K562 (cell line): Measurements from ENCODE around the gene BPIFB6. TPM values are rescaled to one million over a fixed set of nuclear protein-coding genes. Genes with fewer than 3 reads are reported as not detected.

ENCODE experiments used
- ATAC-seq: fragments of 200-7000 bp; cut with Tn5 transposase; 3 replicates; pipeline ENCODE4 v1.9.1; 2020; ENCODE audit warnings: moderate library complexity
- BruUV-seq: library from RNA; stranded (reverse); fragments of 400-500 nt; replicated peaks from 2 replicates; lab custom pipeline; 2021; lab: Mats Ljungman, UMichigan
- CTCF ChIA-PET: fragments of 300-600 bp; formaldehyde crosslinking; extraction: SDS; loops from one replicate; lab custom pipeline; 2021; ENCODE audit warnings: low intra/inter-chr PET ratio; lab: Yijun Ruan, JAX
- POLR2A ChIA-PET: fragments of 300-600, 350-650 bp; sonication (Branson Sonifier 250); formaldehyde crosslinking; extraction: SDS; loops from one replicate; lab custom pipeline; 2021; ENCODE audit warnings: antibody characterized with exemption, inconsistent platforms; lab: Yijun Ruan, JAX
- DNase-seq, 4 experiments: peaks; one replicate each; pipeline versions ENCODE4 v3.0.0 to v3.0.0-alpha.2; 2011 to 2018; ENCODE audit warnings: low spot score in 3 of 4, mixed read lengths in 3 of 4; ENCODE audit errors: extremely low read depth in 1 of 4
- FAIRE-seq: peaks from 2 replicates; lab custom pipeline; 2011; peaks lifted over from hg19 to GRCh38; lab: Jason Lieb, UNC
- H2AFZ ChIP-seq: 2 replicates; pipeline ENCODE4 v1.6.0; 2011; ENCODE audit warnings: low read depth, low read length, control low read depth, inconsistent platforms
- H3K27ac ChIP-seq: fragments of 200-600 bp; 3 replicates; pipeline ENCODE4 v1.8.0; 2011; ENCODE audit warnings: low read depth, mild to moderate bottlenecking, control low read depth, inconsistent platforms, low read length, moderate library complexity, mixed read lengths; ENCODE audit errors: extremely low read depth
- H3K27me3 ChIP-seq, 2 experiments: fragments of 300-600 bp in 1 of 2; 2 replicates in 1 of 2; 3 replicates in 1 of 2; pipeline versions ENCODE4 v1.6.0 to v1.8.0; 2011; ENCODE audit warnings: inconsistent platforms in 2 of 2, low read length in 2 of 2, mild to moderate bottlenecking in 1 of 2, mixed read lengths in 1 of 2, moderate library complexity in 1 of 2; ENCODE audit not compliant: control insufficient read depth in 2 of 2, insufficient read depth in 2 of 2
- H3K36me3 ChIP-seq: fragments of 300-600 bp; 3 replicates; pipeline ENCODE4 v1.8.0; 2011; ENCODE audit warnings: mild to moderate bottlenecking, low read length, inconsistent platforms; ENCODE audit not compliant: control insufficient read depth, insufficient read depth
- H3K4me1 ChIP-seq, 2 experiments: fragments of 200-600 bp in 1 of 2; replicated peaks in 1 of 2; 2 replicates in 1 of 2; 3 replicates in 1 of 2; pipeline versions ENCODE4 v1.5.1 to v1.8.0; 2011; ENCODE audit warnings: inconsistent platforms in 2 of 2, low read length in 2 of 2, mild to moderate bottlenecking in 1 of 2, mixed read lengths in 1 of 2, moderate library complexity in 1 of 2; ENCODE audit not compliant: control insufficient read depth in 2 of 2, insufficient read depth in 2 of 2
- H3K4me2 ChIP-seq: 2 replicates; pipeline ENCODE4 v1.6.1; 2011; ENCODE audit warnings: low read length, control low read depth, inconsistent platforms, mixed read lengths; ENCODE audit not compliant: insufficient read depth
- H3K4me3 ChIP-seq: fragments of 200-600 bp; sonication (generic), shearing (Covaris generic); 2 replicates; pipeline ENCODE4 v1.5.1; 2016; ENCODE audit warnings: control low read depth, inconsistent platforms
- H3K79me2 ChIP-seq: fragments of 200-600 bp; 3 replicates; pipeline ENCODE4 v1.8.0; 2011; ENCODE audit warnings: low read length, inconsistent platforms; ENCODE audit not compliant: control insufficient read depth, insufficient read depth
- H3K9ac ChIP-seq, 2 experiments: 2 replicates each; pipeline versions ENCODE4 v1.6.0 to v1.6.1; 2011; ENCODE audit warnings: low read depth in 2 of 2, low read length in 2 of 2, control low read depth in 1 of 2, inconsistent platforms in 1 of 2, mild to moderate bottlenecking in 1 of 2, mixed read lengths in 1 of 2; ENCODE audit not compliant: insufficient read depth in 1 of 2
- H3K9me1 ChIP-seq: one replicate; pipeline ENCODE4 v1.6.0; 2011; ENCODE audit warnings: inconsistent platforms, mild to moderate bottlenecking, low read length, moderate library complexity; ENCODE audit not compliant: control insufficient read depth, insufficient read depth
- H3K9me3 ChIP-seq: replicated peaks from 2 replicates; pipeline ENCODE4 v1.5.1; 2011; ENCODE audit warnings: low read depth, low read length, inconsistent platforms; ENCODE audit not compliant: control insufficient read depth, insufficient read depth
- H4K20me1 ChIP-seq: replicated peaks from 2 replicates; pipeline ENCODE4 v1.6.1; 2011; ENCODE audit warnings: low read length, inconsistent platforms, mixed read lengths; ENCODE audit not compliant: control insufficient read depth, insufficient read depth
- BCOR ChIP-seq: fragments of 450-650 bp; IDR thresholded peaks from 2 replicates; pipeline ENCODE4 v1.6.1; 2016
- BHLHE40 ChIP-seq: IDR thresholded peaks from 2 replicates; pipeline ENCODE4 v1.6.1; 2011; ENCODE audit warnings: low read length, improper control_type of control experiment
- FOXO4 ChIP-seq: fragments of 450-650 bp; formaldehyde crosslinking; IDR thresholded peaks from 2 replicates; pipeline ENCODE4 v1.4.0; 2020; ENCODE audit warnings: mild to moderate bottlenecking, moderate library complexity
- NFATC3 ChIP-seq: fragments of 450-650 bp; IDR thresholded peaks from 2 replicates; pipeline ENCODE4 v1.6.1; 2017; ENCODE audit warnings: mild to moderate bottlenecking
- PREB ChIP-seq: sonication (generic); formaldehyde crosslinking; IDR thresholded peaks from 2 replicates; pipeline ENCODE4 v1.8.1; 2023; ENCODE audit warnings: mild to moderate bottlenecking, missing genetic modification reagents
- RBM25 ChIP-seq: fragments of 200-400 bp; formaldehyde crosslinking; IDR thresholded peaks from 2 replicates; pipeline ENCODE4 v1.6.1; 2018; ENCODE audit warnings: low read length, low read depth, moderate library complexity; ENCODE audit not compliant: severe bottlenecking
- ZFP36 ChIP-seq: fragments of 150-350 bp; IDR thresholded peaks from 2 replicates; pipeline ENCODE4 v1.6.1; 2018; ENCODE audit warnings: low read length, low read depth; ENCODE audit not compliant: partially characterized antibody
- ZNF436 ChIP-seq: fragments of 250-450, 450-650 bp; sonication (Bioruptor Pico); formaldehyde crosslinking; IDR thresholded peaks from 2 replicates; pipeline ENCODE4 v1.7.0; 2020; ENCODE audit warnings: mild to moderate bottlenecking
- ZNF76 ChIP-seq: fragments of 250-450 bp; sonication (Bioruptor Pico); IDR thresholded peaks from 2 replicates; pipeline ENCODE4 v1.4.0; 2020; ENCODE audit warnings: mild to moderate bottlenecking, moderate library complexity, borderline replicate concordance
- WGBS: fragments of 100-300 bp; shearing (Covaris generic); methylation state at CpG from one replicate; pipeline ENCODE4 v1.1.6; 2016; ENCODE audit warnings: low coverage, mixed read lengths; ENCODE audit not compliant: insufficient coverage; ENCODE audit errors: missing lambda C conversion rate; 5-methylcytosine and 5-hydroxymethylcytosine counted together
- in situ Hi-C: fragments of 300-500 bp; cut with MboI; formaldehyde crosslinking; loops from 4 replicates; pipeline ENCODE4 v1.15.0; 2018; ENCODE audit warnings: inconsistent platforms, mixed read lengths
- intact Hi-C: fragments of 100-400 bp; cut with micrococcal nuclease; formaldehyde crosslinking; loops from 2 replicates; pipeline ENCODE4 v1.14.2; 2022
- polyA plus RNA-seq, 8 experiments: library from polyadenylated mRNA; depleted of rRNA in 4 of 8; stranded (reverse) in 5 of 8; unstranded in 3 of 8; fragments of >200 nt; fragmentation: Nextera tagmentation in 2 of 8; fragmentation: Illumina TruSeq in 1 of 8; extraction: Ambion mirVana in 2 of 8; extraction: Trizol in 1 of 8; gene quantifications; 2 replicates each; pipeline versions ENCODE4 v1.2.1 to v1.2.3, GENCODE V29; 2011 to 2014; ENCODE audit warnings: inconsistent platforms in 1 of 8, missing spikeins in 1 of 8
- total RNA-seq, 7 experiments: library from RNA; depleted of rRNA in 6 of 7; stranded (reverse); fragments of >200 nt in 6 of 7; fragmentation: Illumina TruSeq in 2 of 7; extraction: Trizol in 2 of 7; gene quantifications; 2 replicates each; pipeline versions ENCODE4 v1.2.1 to v1.2.3, GENCODE V29; 2011 to 2021; ENCODE audit warnings: low replicate concordance in 1 of 7

Gene BPIFB6
- total and polyA plus RNA-seq, 9 of the 15 experiments (the other 6 are each of a cell fraction or from before 2014, with no cell fraction given), result not detected

- ATAC-seq (no peak), DNase-seq (no peak), FAIRE-seq (no peak)
- H3K36me3 ChIP-seq, result no peaks in the 10 kb centered on the region
- POLR2A ChIA-PET, result no interaction called here
- no TSS peak for BruUV-seq
- in situ Hi-C loops, result loop anchor here (10.0 kb wide), 1 partner anchor 203 kb away; no protein-coding TSS in a partner anchor
- no peaks in the 10 kb centered on the region for H3K9me1 ChIP-seq
- no peaks in the 10 kb centered on the region for H3K79me2 ChIP-seq
- H3K4me1 ChIP-seq, result no peaks in the 10 kb centered on the region
- H3K4me2 ChIP-seq, result no peak overlapping the region
- H3K9ac ChIP-seq, result no peak overlapping the region
- H3K9me3 ChIP-seq, result no peaks in the 10 kb centered on the region
- TF ChIP-seq NFATC3 (no peak), ZNF76 (no peak), PREB (no peak), RBM25 (peak; percentile 60), ZFP36 (peak; percentile 97), BHLHE40 (no peak), FOXO4 (CRISPR knock-in tag) (no peak), BCOR (0 out of 2 replicates have a peak, but pooled peaks have one; percentile 16), ZNF436 (CRISPR knock-in tag) (peak; percentile 74)
- CTCF ChIA-PET, result interaction anchor here (0.7 kb wide), 1 partner anchor 1112 kb away, joined by 3 read pairs; no protein-coding TSS in a partner anchor
- H3K27ac ChIP-seq, result no peak overlapping the region
- H2AFZ ChIP-seq, result no peak overlapping the region
- no peak overlapping the region for H3K4me3 ChIP-seq
- intact Hi-C loops, result loop anchor here (10.0 kb wide), 1 partner anchor 297 kb away; no protein-coding TSS in a partner anchor
- H4K20me1 ChIP-seq, result no peaks in the 10 kb centered on the region
- H3K27me3 ChIP-seq, result peaks cover 2 to 29% of the 10 kb centered on the region in 2 experiments; a peak in 4 of 5 replicates
- 3% methylated on average over 3 of the region's 3 CpGs for WGBS
Observed at GRCh38 chr20:33091693-33092092, 60.2 kb downstream of the BPIFB6 start.
